Smooth muscle cell (in vitro differentiated cells): ENCODE results near the gene ADPRHL1. TPM values are rescaled to one million over a fixed set of nuclear protein-coding genes. Genes with fewer than 3 reads are reported as not detected.
A peak's percentile ranks its signal among the peaks of the same experiment; 100 is the strongest.

ENCODE experiments used
- DNase-seq: peaks from one replicate; lab custom pipeline; 2025; ENCODE audit not compliant: unreplicated experiment; lab: John Stamatoyannopoulos, UW
- H2AFZ ChIP-seq: fragments of 200-600 bp; sonication (generic); 2 replicates; pipeline ENCODE4 v1.6.0; 2016; ENCODE audit warnings: antibody characterized with exemption, low read depth, mild to moderate bottlenecking
- H3F3A ChIP-seq: fragments of 200-600 bp; sonication (generic); 2 replicates; pipeline ENCODE4 v1.6.0; 2017; ENCODE audit warnings: antibody characterized with exemption, low read depth
- H3K27ac ChIP-seq: fragments of 200-600 bp; sonication (generic); 2 replicates; pipeline ENCODE4 v1.5.1; 2016; ENCODE audit warnings: low read depth, mild to moderate bottlenecking
- H3K27me3 ChIP-seq: fragments of 200-600 bp; sonication (generic); 2 replicates; pipeline ENCODE4 v1.6.1; 2016; ENCODE audit warnings: low read depth, mild to moderate bottlenecking
- H3K36me3 ChIP-seq: fragments of 200-600 bp; sonication (generic); 2 replicates; pipeline ENCODE4 v1.5.1; 2016; ENCODE audit warnings: low read depth
- H3K4me1 ChIP-seq: fragments of 200-600 bp; sonication (generic); 2 replicates; pipeline ENCODE4 v1.5.1; 2016; ENCODE audit warnings: low read depth
- H3K4me2 ChIP-seq: fragments of 200-600 bp; sonication (generic); 2 replicates; pipeline ENCODE4 v1.6.0; 2016; ENCODE audit warnings: mild to moderate bottlenecking
- H3K4me3 ChIP-seq: fragments of 200-600 bp; sonication (generic); 2 replicates; pipeline ENCODE4 v1.5.1; 2016; ENCODE audit warnings: mild to moderate bottlenecking
- H3K79me2 ChIP-seq: fragments of 200-600 bp; sonication (generic); 2 replicates; pipeline ENCODE4 v1.6.0; 2016; ENCODE audit warnings: low read depth, mild to moderate bottlenecking
- H3K9ac ChIP-seq: fragments of 200-600 bp; sonication (generic); 2 replicates; pipeline ENCODE4 v1.6.0; 2016; ENCODE audit warnings: low read depth
- H3K9me3 ChIP-seq: fragments of 200-600 bp; sonication (generic); replicated peaks from 2 replicates; pipeline ENCODE4 v1.5.1; 2016; ENCODE audit warnings: low read depth
- H4K20me1 ChIP-seq: fragments of 200-600 bp; sonication (generic); 2 replicates; pipeline ENCODE4 v1.6.0; 2016; ENCODE audit warnings: low read depth
- WGBS: methylation state at CpG from one replicate; pipeline ENCODE4 v1.1.7; 2016; ENCODE audit warnings: low lambda C conversion rate; 5-methylcytosine and 5-hydroxymethylcytosine counted together
- polyA plus RNA-seq: library from polyadenylated mRNA; unstranded; fragments of >200 nt; fragmentation: Nextera tagmentation; extraction: Ambion mirVana; gene quantifications from 2 replicates; pipeline ENCODE4 v1.2.1, GENCODE V29; 2016
- total RNA-seq: library from RNA; depleted of rRNA; stranded (reverse); fragments of >200 nt; gene quantifications from 2 replicates; pipeline ENCODE4 v1.2.3, GENCODE V29; 2014
- TF ChIP-seq, protein P1 (sequence below): fragments of 200-600 bp; sonication (generic); IDR thresholded peaks from 2 replicates; pipeline ENCODE4 v1.5.1; 2017; ENCODE audit warnings: borderline replicate concordance, mild to moderate bottlenecking, antibody characterized with exemption; ENCODE audit not compliant: insufficient read depth, poor library complexity, severe bottlenecking

ADPRHL1 gene
- total and polyA plus RNA-seq, 2 experiments from 2014 or later = 0.18 to 1.2 TPM

DNA sequence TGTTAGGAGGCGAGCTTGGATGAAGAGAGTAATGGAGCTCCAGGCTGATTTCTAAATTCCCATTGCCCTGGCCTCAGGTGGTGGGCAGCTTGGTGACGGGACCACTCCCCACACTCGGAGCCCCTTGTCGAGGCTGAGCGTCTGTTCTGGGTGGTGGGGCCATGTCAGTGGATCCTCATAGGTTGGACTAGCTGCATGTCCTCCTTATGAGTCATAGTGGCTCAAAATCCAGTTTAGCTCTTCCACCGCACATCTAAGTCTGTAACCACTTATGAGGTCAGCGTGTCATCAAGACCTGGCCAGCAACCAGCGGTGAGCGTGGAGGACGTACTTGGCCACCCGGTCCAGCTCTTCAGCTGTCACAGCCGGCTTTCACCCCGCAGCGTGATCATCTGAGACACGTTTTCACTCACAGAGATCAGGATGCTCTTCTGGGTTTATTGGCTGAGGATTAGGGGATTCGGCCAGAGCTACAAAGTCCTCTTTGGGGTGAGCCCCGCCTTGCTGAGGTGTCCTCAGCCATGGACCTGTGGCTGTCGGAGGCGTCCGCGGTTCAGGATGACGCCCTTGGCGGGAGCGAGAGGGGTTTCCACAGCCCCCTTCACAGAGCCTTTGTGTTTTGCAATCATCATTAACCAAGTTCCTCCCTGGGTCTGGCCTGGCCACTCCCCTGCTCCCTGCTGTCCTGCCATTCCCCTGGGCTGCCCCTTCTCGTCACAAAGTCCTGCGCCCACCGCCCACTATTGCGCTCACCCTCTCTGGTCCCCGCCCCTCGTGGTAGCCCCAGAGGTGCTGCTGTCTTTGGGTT lies 41.9 kb downstream of the ADPRHL1 start:
- peaks cover 5% of the 10 kb centered on the region for H3K4me1 ChIP-seq
- H3K4me3 ChIP-seq = no peak overlapping the region
- no peaks in the 10 kb centered on the region for H3K36me3 ChIP-seq
- peaks cover 6% of the 10 kb centered on the region for H3F3A ChIP-seq
- H3K9me3 ChIP-seq = no peaks in the 10 kb centered on the region
- peak overlapping the region; percentile 92 for H3K9ac ChIP-seq
- H3K27ac ChIP-seq = peak overlapping the region; percentile 98
- TF ChIP-seq, protein P1, sequence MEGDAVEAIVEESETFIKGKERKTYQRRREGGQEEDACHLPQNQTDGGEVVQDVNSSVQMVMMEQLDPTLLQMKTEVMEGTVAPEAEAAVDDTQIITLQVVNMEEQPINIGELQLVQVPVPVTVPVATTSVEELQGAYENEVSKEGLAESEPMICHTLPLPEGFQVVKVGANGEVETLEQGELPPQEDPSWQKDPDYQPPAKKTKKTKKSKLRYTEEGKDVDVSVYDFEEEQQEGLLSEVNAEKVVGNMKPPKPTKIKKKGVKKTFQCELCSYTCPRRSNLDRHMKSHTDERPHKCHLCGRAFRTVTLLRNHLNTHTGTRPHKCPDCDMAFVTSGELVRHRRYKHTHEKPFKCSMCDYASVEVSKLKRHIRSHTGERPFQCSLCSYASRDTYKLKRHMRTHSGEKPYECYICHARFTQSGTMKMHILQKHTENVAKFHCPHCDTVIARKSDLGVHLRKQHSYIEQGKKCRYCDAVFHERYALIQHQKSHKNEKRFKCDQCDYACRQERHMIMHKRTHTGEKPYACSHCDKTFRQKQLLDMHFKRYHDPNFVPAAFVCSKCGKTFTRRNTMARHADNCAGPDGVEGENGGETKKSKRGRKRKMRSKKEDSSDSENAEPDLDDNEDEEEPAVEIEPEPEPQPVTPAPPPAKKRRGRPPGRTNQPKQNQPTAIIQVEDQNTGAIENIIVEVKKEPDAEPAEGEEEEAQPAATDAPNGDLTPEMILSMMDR = no peak
- H3K4me2 ChIP-seq = peak overlapping the region; percentile 77
- H4K20me1 ChIP-seq = no peaks in the 10 kb centered on the region
- WGBS = 55% methylated on average over 30 of the region's 30 CpGs
- H3K27me3 ChIP-seq = no peaks in the 10 kb centered on the region
- no peaks in the 10 kb centered on the region for H3K79me2 ChIP-seq
- H2AFZ ChIP-seq = no peak overlapping the region
- no peak for DNase-seq

DNA sequence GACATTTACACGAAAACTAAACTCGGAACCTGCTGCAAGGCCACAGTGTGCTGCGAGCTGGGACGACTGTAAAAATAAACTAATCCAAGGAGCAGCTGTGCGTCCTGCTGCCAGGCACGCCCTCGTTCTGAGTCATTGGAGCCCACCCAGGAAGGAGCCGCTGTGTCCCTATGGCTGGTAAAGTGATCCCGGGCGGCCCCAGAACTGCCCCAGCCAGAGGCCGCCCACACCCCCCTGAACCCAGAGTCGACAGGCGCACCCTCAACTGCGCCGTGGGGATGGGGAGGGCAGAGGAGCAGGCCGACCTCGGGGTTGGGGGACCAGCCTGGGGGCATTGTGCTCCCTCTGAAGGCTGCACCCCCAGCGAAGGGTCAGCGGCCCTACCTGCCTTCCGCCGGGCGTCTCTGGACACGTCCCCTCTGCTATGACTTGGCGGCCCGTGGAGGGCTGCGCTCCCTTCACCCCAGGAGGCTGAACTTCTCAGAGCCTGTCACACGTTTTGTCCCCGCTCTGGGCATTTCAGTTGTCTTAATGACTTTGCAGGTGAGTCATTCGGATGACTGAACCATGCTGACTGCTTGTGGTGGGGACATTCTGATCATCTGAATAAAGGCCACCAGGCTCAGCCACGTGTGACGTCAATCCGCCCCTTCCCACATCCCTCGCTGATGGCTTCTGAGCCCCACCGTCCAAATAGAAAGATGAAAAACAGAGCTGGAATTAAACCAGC lies 42.7 kb downstream of the ADPRHL1 start:
- Histone ChIP-seq H3K79me2 (no peaks in the 10 kb centered on the region), H4K20me1 (no peaks in the 10 kb centered on the region), H3K4me2 (peak overlapping the region; percentile 77), H3K9me3 (no peaks in the 10 kb centered on the region), H3F3A (peaks cover 6% of the 10 kb centered on the region), H3K27ac (peak overlapping the region; percentile 98), H3K4me1 (peaks cover 5% of the 10 kb centered on the region), H3K27me3 (no peaks in the 10 kb centered on the region), H3K4me3 (no peak overlapping the region), H3K36me3 (no peaks in the 10 kb centered on the region), H2AFZ (no peak overlapping the region), H3K9ac (peak overlapping the region; percentile 92)
- WGBS = 39% methylated on average over 34 of the region's 34 CpGs
- no peak for DNase-seq
- TF ChIP-seq, protein P1 = no peak

DNA sequence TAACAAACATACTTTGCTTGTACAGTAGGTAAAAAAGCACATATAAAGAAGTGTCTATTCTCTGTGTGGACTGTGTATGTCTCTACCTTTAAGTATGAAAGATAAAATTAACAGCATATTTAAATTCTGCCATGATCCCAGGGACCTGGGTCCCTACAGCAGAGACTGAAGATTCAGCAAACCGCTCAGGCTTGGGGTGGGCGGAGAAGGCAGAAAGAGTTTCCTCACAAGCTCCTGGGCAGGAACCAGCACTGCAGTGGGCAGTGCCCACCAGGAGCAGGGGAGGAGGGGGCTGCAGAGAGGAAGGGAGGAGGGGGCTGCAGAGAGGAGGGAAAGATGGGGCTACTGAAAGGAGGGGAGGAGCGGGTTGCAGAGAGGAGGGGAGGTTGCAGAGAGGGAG lies 44.7 kb downstream of the ADPRHL1 start:
- Histone ChIP-seq H3K9ac (no peak overlapping the region), H3K79me2 (no peaks in the 10 kb centered on the region), H3K36me3 (no peaks in the 10 kb centered on the region), H3K4me1 (peaks cover 5% of the 10 kb centered on the region), H3K27me3 (no peaks in the 10 kb centered on the region), H3F3A (peaks cover 6% of the 10 kb centered on the region), H3K9me3 (no peaks in the 10 kb centered on the region), H4K20me1 (no peaks in the 10 kb centered on the region), H2AFZ (no peak overlapping the region), H3K27ac (no peak overlapping the region), H3K4me3 (no peak overlapping the region), H3K4me2 (no peak overlapping the region)
- no peak for DNase-seq
- TF ChIP-seq, protein P1 = no peak
- WGBS = 80% methylated on average over 2 of the region's 3 CpGs
